Measurements from ENCODE around the gene PHACTR1.
"Not testable (repeated sequence)": the region's sequence is repeated elsewhere in the genome, so short reads cannot be mapped to it uniquely, and the experiment has no call there.

Gene PHACTR1

GRCh38 chr6:12909833-12910232 is 193.3 kb downstream of the PHACTR1 start:
- DNase-seq: no peak

GRCh38 chr6:12911427-12911826 is 194.9 kb downstream of the PHACTR1 start:
- no peak for DNase-seq

GRCh38 chr6:12913201-12913600 is 196.6 kb downstream of the PHACTR1 start:
- DNase-seq: no peak

- DNase-seq: no peak
Observed at GRCh38 chr6:12916006-12916405, 199.4 kb downstream of the PHACTR1 start.

GRCh38 chr6:12916420-12917136 is 200.0 kb downstream of the PHACTR1 start:
- no peak for DNase-seq

GRCh38 chr6:12921467-12921866 is 204.9 kb downstream of the PHACTR1 start:
- no peak for DNase-seq

- no peak for DNase-seq
Observed at GRCh38 chr6:12923644-12924235, 207.2 kb downstream of the PHACTR1 start.

GRCh38 chr6:12924911-12925310 is 208.3 kb downstream of the PHACTR1 start:
- no peak for DNase-seq

GRCh38 chr6:12927746-12928145 is 211.2 kb downstream of the PHACTR1 start:
- no peak for DNase-seq

GRCh38 chr6:12929678-12930077 is 213.1 kb downstream of the PHACTR1 start:
- DNase-seq: no peak

- DNase-seq: no peak
Observed at GRCh38 chr6:12931639-12932038, 215.1 kb downstream of the PHACTR1 start.

GRCh38 chr6:12935637-12936036 is 219.1 kb downstream of the PHACTR1 start:
- DNase-seq: no peak

- DNase-seq: no peak
Observed at GRCh38 chr6:12937971-12938370, 221.4 kb downstream of the PHACTR1 start.

- DNase-seq: no peak
Observed at GRCh38 chr6:12939314-12939713, 222.7 kb downstream of the PHACTR1 start.

- DNase-seq: no peak
Observed at GRCh38 chr6:12941422-12941821, 224.9 kb downstream of the PHACTR1 start.

- DNase-seq: no peak
Observed at GRCh38 chr6:12943549-12943948, 227.0 kb downstream of the PHACTR1 start.

GRCh38 chr6:12944001-12944400 is 227.4 kb downstream of the PHACTR1 start:
- DNase-seq: no peak

- DNase-seq: not testable (repeated sequence)
Observed at GRCh38 chr6:12944528-12944927, 228.0 kb downstream of the PHACTR1 start.

GRCh38 chr6:12947151-12947871 is 230.7 kb downstream of the PHACTR1 start:
- DNase-seq: no peak

- DNase-seq: no peak
Observed at GRCh38 chr6:12947967-12948366, 231.4 kb downstream of the PHACTR1 start.

- DNase-seq: no peak
Observed at GRCh38 chr6:12950976-12951375, 234.4 kb downstream of the PHACTR1 start.

GRCh38 chr6:12951415-12951814 is 234.8 kb downstream of the PHACTR1 start:
- DNase-seq: no peak

GRCh38 chr6:12952318-12952717 is 235.8 kb downstream of the PHACTR1 start:
- DNase-seq: no peak

- DNase-seq: no peak
Observed at GRCh38 chr6:12955956-12956355, 239.4 kb downstream of the PHACTR1 start.
